ENCODE data around the gene PI16.

PI16 gene

GRCh38 chr6:36999061-36999750, 44.7 kb downstream of the PI16 start:
- no peak overlapping the region for H3K4me3 ChIP-seq (ENCODE audit: low read depth, low read length)

- no peak overlapping the region for H3K4me3 ChIP-seq (ENCODE audit: low read depth, low read length)
Measured at GRCh38 chr6:36999751-37000125, 45.2 kb downstream of the PI16 start.

- no peak overlapping the region for H3K4me3 ChIP-seq (ENCODE audit: low read depth, low read length)
Measured at GRCh38 chr6:37004044-37004980, 49.8 kb downstream of the PI16 start.

GRCh38 chr6:37005061-37005810, 50.7 kb downstream of the PI16 start, which contains the start of gene FGD2:
Gene FGD2, plus strand, starts transcription at chr6:37005655. Its CDS starts 163 bp downstream, at chr6:37005818.
- H3K4me3 ChIP-seq (ENCODE audit: low read depth, low read length): no peak within 1 kb of the TSS

GRCh38 chr6:37005827-37006567, 51.5 kb downstream of the PI16 start:
- H3K4me3 ChIP-seq (ENCODE audit: low read depth, low read length): no peak overlapping the region

GRCh38 chr6:37006793-37007339, 52.3 kb downstream of the PI16 start:
- H3K4me3 ChIP-seq (ENCODE audit: low read depth, low read length): no peak overlapping the region

GRCh38 chr6:37007340-37008043, 53.0 kb downstream of the PI16 start:
- no peak overlapping the region for H3K4me3 ChIP-seq (ENCODE audit: low read depth, low read length)

- H3K4me3 ChIP-seq (ENCODE audit: low read depth, low read length): no peak overlapping the region
Measured at GRCh38 chr6:37008484-37009465, 54.2 kb downstream of the PI16 start.

- H3K4me3 ChIP-seq (ENCODE audit: low read depth, low read length): no peak overlapping the region
Measured at GRCh38 chr6:37010402-37010892, 55.9 kb downstream of the PI16 start.

GRCh38 chr6:37011656-37012378, 57.3 kb downstream of the PI16 start:
- no peak overlapping the region for H3K4me3 ChIP-seq (ENCODE audit: low read depth, low read length)

GRCh38 chr6:37013516-37014491, 59.3 kb downstream of the PI16 start:
- no peak overlapping the region for H3K4me3 ChIP-seq (ENCODE audit: low read depth, low read length)
